ENCODE measurements around the gene MEF2D. TPM values are rescaled to one million over a fixed set of nuclear protein-coding genes. Genes with fewer than 3 reads are reported as not detected.

MEF2D gene
- total RNA-seq, 1 experiment from 2014 or later, result 6.1 TPM

GRCh38 chr1:156444407-156445001, 56.1 kb downstream of the MEF2D start:
- peak; percentile 62 for DNase-seq (ENCODE audit: low read depth)

- no peak for DNase-seq (ENCODE audit: low read depth)
Observed at GRCh38 chr1:156443286-156443685, 57.3 kb downstream of the MEF2D start.

GRCh38 chr1:156440654-156441437, 59.7 kb downstream of the MEF2D start:
- no peak for DNase-seq (ENCODE audit: low read depth)

- DNase-seq (ENCODE audit: low read depth), result no peak
Observed at GRCh38 chr1:156439777-156440183, 60.8 kb downstream of the MEF2D start.

GRCh38 chr1:156439036-156439776, 61.4 kb downstream of the MEF2D start:
- no peak for DNase-seq (ENCODE audit: low read depth)

- DNase-seq (ENCODE audit: low read depth), result peak; percentile 39
Observed at GRCh38 chr1:156438278-156438987, 62.1 kb downstream of the MEF2D start.

- no peak for DNase-seq (ENCODE audit: low read depth)
Observed at GRCh38 chr1:156437037-156437867, 63.3 kb downstream of the MEF2D start.

- peak; percentile 38 for DNase-seq (ENCODE audit: low read depth)
Observed at GRCh38 chr1:156436141-156437036, 64.2 kb downstream of the MEF2D start.

- DNase-seq (ENCODE audit: low read depth), result peak; percentile 33
Observed at GRCh38 chr1:156435545-156436140, 64.9 kb downstream of the MEF2D start.

- no peak for DNase-seq (ENCODE audit: low read depth)
Observed at GRCh38 chr1:156434989-156435544, 65.5 kb downstream of the MEF2D start.

GRCh38 chr1:156433602-156434001, 67.0 kb downstream of the MEF2D start:
- no peak for DNase-seq (ENCODE audit: low read depth)

GRCh38 chr1:156433032-156433431, 67.5 kb downstream of the MEF2D start:
- DNase-seq (ENCODE audit: low read depth), result no peak

GRCh38 chr1:156432669-156433018, 67.9 kb downstream of the MEF2D start:
- DNase-seq (ENCODE audit: low read depth), result no peak

GRCh38 chr1:156431769-156432668, 68.6 kb downstream of the MEF2D start:
- no peak for DNase-seq (ENCODE audit: low read depth)

- no peak for DNase-seq (ENCODE audit: low read depth)
Observed at GRCh38 chr1:156431366-156431765, 69.2 kb downstream of the MEF2D start.

- no peak for DNase-seq (ENCODE audit: low read depth)
Observed at GRCh38 chr1:156430866-156431265, 69.7 kb downstream of the MEF2D start.

GRCh38 chr1:156430303-156430702, 70.3 kb downstream of the MEF2D start:
- no peak for DNase-seq (ENCODE audit: low read depth)

- DNase-seq (ENCODE audit: low read depth), result no peak
Observed at GRCh38 chr1:156429313-156430060, 71.1 kb downstream of the MEF2D start.

All from Daoy (cell line).